Measurements from ENCODE around the gene SEC23B. TPM values are rescaled to one million over a fixed set of nuclear protein-coding genes. Genes with fewer than 3 reads are reported as not detected.

SEC23B gene
- total and polyA plus RNA-seq, 4 donors = 12.8 to 54.3 (median 34.8) TPM

- Histone ChIP-seq H3K4me1 (ENCODE audit: control insufficient read depth in 4 of 4, insufficient read depth in 4 of 4, low read length in 3 of 4) (peaks cover 0 to 26% (median 13%) of the 10 kb centered on the region in 4 donors), H3K27ac (ENCODE audit: low read depth in 1 of 2, low read length in 2 of 2) (no peak overlapping the region), H3K36me3 (ENCODE audit: control insufficient read depth in 4 of 4, insufficient read depth in 3 of 4, low read depth in 1 of 4, low read length in 3 of 4) (peaks cover 2 to 39% (median 27%) of the 10 kb centered on the region in 4 donors), H3K9ac (ENCODE audit: low read depth in 1 of 2, low read length in 2 of 2) (no peak overlapping the region), H3K4me3 (ENCODE audit: low read depth in 1 of 3, low read length in 3 of 3) (no peak overlapping the region), H3K27me3 (ENCODE audit: control insufficient read depth in 4 of 4, insufficient read depth in 4 of 4, low read length in 3 of 4) (no peaks in the 10 kb centered on the region), H3K9me3 (ENCODE audit: control insufficient read depth in 4 of 4, low read length in 3 of 4) (no peaks in the 10 kb centered on the region)
- WGBS = 90% methylated on average over 1 of the region's 1 CpG
- DNase-seq (ENCODE audit: low spot score) = no peak
- no peak for TF ChIP-seq RXRA (IDR thresholded peaks at IDR 0.05)
- TF ChIP-seq GABPA (IDR thresholded peaks at IDR 0.05 in 1 of 2, conservative IDR thresholded peaks at IDR 0.05 in 1 of 2) = no peak
- TF ChIP-seq HNF4A (conservative IDR thresholded peaks at IDR 0.05) = no peak
- no peak for TF ChIP-seq NR2F2 (IDR thresholded peaks at IDR 0.05)
Measured at GRCh38 chr20:18511571-18511970, 3.8 kb downstream of the SEC23B start.

GRCh38 chr20:18513208-18513607 is 5.5 kb downstream of the SEC23B start:
- TF ChIP-seq EGR1 (IDR thresholded peaks at IDR 0.05; ENCODE audit: low read depth in 2 of 2) = no peak
- no peak for TF ChIP-seq YY1 (IDR thresholded peaks at IDR 0.05)
- TF ChIP-seq ATF3 (IDR thresholded peaks at IDR 0.05) = no peak
- TF ChIP-seq FOXA1 (IDR thresholded peaks at IDR 0.05) = no peak
- no peak for TF ChIP-seq SP1 (IDR thresholded peaks at IDR 0.05)
- no peak for TF ChIP-seq HNF4A (conservative IDR thresholded peaks at IDR 0.05)
- no peak for TF ChIP-seq TAF1 (conservative IDR thresholded peaks at IDR 0.05)
- TF ChIP-seq FOXA2 (IDR thresholded peaks at IDR 0.05) = no peak
- no peak for TF ChIP-seq RAD21 (IDR thresholded peaks at IDR 0.05)
- TF ChIP-seq ZBTB33 (IDR thresholded peaks at IDR 0.05) = no peak
- no peak for TF ChIP-seq JUND (IDR thresholded peaks at IDR 0.05)
- TF ChIP-seq CTCF (IDR thresholded peaks at IDR 0.05; ENCODE audit: low read depth, low read length, missing input control) = no peak
- no peak for TF ChIP-seq NR2F2 (IDR thresholded peaks at IDR 0.05)
- no peak for TF ChIP-seq MAX (IDR thresholded peaks at IDR 0.05)
- TF ChIP-seq RXRA (IDR thresholded peaks at IDR 0.05) = no peak
- TF ChIP-seq GABPA (IDR thresholded peaks at IDR 0.05 in 1 of 2, conservative IDR thresholded peaks at IDR 0.05 in 1 of 2) = no peak
- TF ChIP-seq HNF4G (IDR thresholded peaks at IDR 0.05) = no peak
- TF ChIP-seq REST (IDR thresholded peaks at IDR 0.05) = no peak

More at GRCh38 chr20:18513208-18513607, 5.5 kb downstream of the SEC23B start:
- Histone ChIP-seq H3K4me3 (ENCODE audit: low read depth in 1 of 3, low read length in 3 of 3) (no peak overlapping the region), H3K4me1 (ENCODE audit: control insufficient read depth in 4 of 4, insufficient read depth in 4 of 4, low read length in 3 of 4) (peaks cover 0 to 19% (median 13%) of the 10 kb centered on the region in 4 donors), H3K27me3 (ENCODE audit: control insufficient read depth in 4 of 4, insufficient read depth in 4 of 4, low read length in 3 of 4) (no peaks in the 10 kb centered on the region), H3K9ac (ENCODE audit: low read depth in 1 of 2, low read length in 2 of 2) (no peak overlapping the region), H3K27ac (ENCODE audit: low read depth in 1 of 2, low read length in 2 of 2) (no peak overlapping the region), H3K36me3 (ENCODE audit: control insufficient read depth in 4 of 4, insufficient read depth in 3 of 4, low read depth in 1 of 4, low read length in 3 of 4) (peaks cover 2 to 46% (median 31%) of the 10 kb centered on the region in 4 donors), H3K9me3 (ENCODE audit: control insufficient read depth in 4 of 4, low read length in 3 of 4) (no peaks in the 10 kb centered on the region)
- no peak for DNase-seq (ENCODE audit: low spot score)
- WGBS = 82% methylated on average over 7 of the region's 7 CpGs
